Measurements from ENCODE around the gene PLB1. TPM values are rescaled to one million over a fixed set of nuclear protein-coding genes. Genes with fewer than 3 reads are reported as not detected.

PLB1 gene
- total RNA-seq, 6 experiments from 2014 or later, result 0.66 to 1.9 (median 1.1) TPM

- no peak for TF ChIP-seq POLR2A (IDR thresholded peaks at IDR 0.05)
- TF ChIP-seq CTCF (IDR thresholded peaks at IDR 0.05), result no peak
- intact Hi-C loops (cut with DNase I), result no loop called here
- H3K9me3 ChIP-seq, result no peaks in the 10 kb centered on the region
- no peaks in the 10 kb centered on the region for H3K4me1 ChIP-seq
- no peak overlapping the region for H3K27ac ChIP-seq
- DNase-seq (no peak), ATAC-seq (no peak)
- H3K27me3 ChIP-seq, result no peaks in the 10 kb centered on the region
- no peak overlapping the region for H3K4me3 ChIP-seq
- H3K36me3 ChIP-seq, result no peaks in the 10 kb centered on the region
- WGBS (ENCODE audit: insufficient coverage, low coverage, low lambda C conversion rate, missing lambda C conversion rate), result 25% methylated on average over 2 of the region's 4 CpGs
These were observed 14.0 kb upstream of the PLB1 start for GRCh38 chr2:28481905-28482304.

GRCh38 chr2:28484835-28485234 lies 11.0 kb upstream of the PLB1 start:
- no peaks in the 10 kb centered on the region for H3K36me3 ChIP-seq
- no peak overlapping the region for H3K4me3 ChIP-seq
- H3K27me3 ChIP-seq, result no peaks in the 10 kb centered on the region
- TF ChIP-seq POLR2A (IDR thresholded peaks at IDR 0.05), result no peak
- no peak for TF ChIP-seq CTCF (IDR thresholded peaks at IDR 0.05)
- DNase-seq (no peak), ATAC-seq (no peak)
- H3K27ac ChIP-seq, result no peak overlapping the region
- H3K9me3 ChIP-seq, result no peaks in the 10 kb centered on the region
- 69% methylated on average over 3 of the region's 3 CpGs for WGBS (ENCODE audit: insufficient coverage, low coverage, low lambda C conversion rate, missing lambda C conversion rate)
- no peaks in the 10 kb centered on the region for H3K4me1 ChIP-seq
- intact Hi-C loops (cut with DNase I), result no loop called here

GRCh38 chr2:28486526-28486925 lies 9.3 kb upstream of the PLB1 start:
- TF ChIP-seq POLR2A (IDR thresholded peaks at IDR 0.05) (no peak), CTCF (IDR thresholded peaks at IDR 0.05) (no peak)
- Histone ChIP-seq H3K36me3 (no peaks in the 10 kb centered on the region), H3K4me3 (no peak overlapping the region), H3K4me1 (no peaks in the 10 kb centered on the region), H3K27ac (no peak overlapping the region), H3K9me3 (no peaks in the 10 kb centered on the region), H3K27me3 (no peaks in the 10 kb centered on the region)
- ATAC-seq (no peak), DNase-seq (no peak)
- intact Hi-C loops (cut with DNase I), result no loop called here
- WGBS (ENCODE audit: insufficient coverage, low coverage, low lambda C conversion rate, missing lambda C conversion rate), result 83% methylated on average over 4 of the region's 4 CpGs

- Histone ChIP-seq H3K27me3 (no peaks in the 10 kb centered on the region), H3K27ac (no peak overlapping the region), H3K4me3 (no peak overlapping the region), H3K4me1 (no peaks in the 10 kb centered on the region), H3K9me3 (no peaks in the 10 kb centered on the region), H3K36me3 (no peaks in the 10 kb centered on the region)
- intact Hi-C loops (cut with DNase I), result no loop called here
- 83% methylated on average over 2 of the region's 4 CpGs for WGBS (ENCODE audit: insufficient coverage, low coverage, low lambda C conversion rate, missing lambda C conversion rate)
- no peak for TF ChIP-seq POLR2A (IDR thresholded peaks at IDR 0.05)
- no peak for TF ChIP-seq CTCF (IDR thresholded peaks at IDR 0.05)
- DNase-seq (no peak), ATAC-seq (no peak)
These were observed 8.6 kb upstream of the PLB1 start for GRCh38 chr2:28487258-28487657.

All from right lobe of liver (tissue), 6 donors.